ENCODE data around the gene LRRC42.

Gene LRRC42, protein sequence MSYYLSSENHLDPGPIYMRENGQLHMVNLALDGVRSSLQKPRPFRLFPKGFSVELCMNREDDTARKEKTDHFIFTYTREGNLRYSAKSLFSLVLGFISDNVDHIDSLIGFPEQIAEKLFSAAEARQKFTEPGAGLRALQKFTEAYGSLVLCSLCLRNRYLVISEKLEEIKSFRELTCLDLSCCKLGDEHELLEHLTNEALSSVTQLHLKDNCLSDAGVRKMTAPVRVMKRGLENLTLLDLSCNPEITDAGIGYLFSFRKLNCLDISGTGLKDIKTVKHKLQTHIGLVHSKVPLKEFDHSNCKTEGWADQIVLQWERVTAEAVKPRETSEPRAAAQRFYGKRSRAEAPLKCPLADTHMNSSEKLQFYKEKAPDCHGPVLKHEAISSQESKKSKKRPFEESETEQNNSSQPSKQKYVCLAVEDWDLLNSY

GRCh38 chr1:53946252-53947171, at the start of gene LRRC42:
TSS of gene LRRC42 (plus strand) at chr1:53946350. CDS start at chr1:53952000, 5,650 bp downstream.
- DNase-seq (no peak), ATAC-seq (replicated peaks) (peak; percentile 71 to 73)
- Mint-ChIP-seq H3K4me1 (peaks cover 24 to 47% of the 10 kb centered on the region in 2 donors), H3K4me3 (peak within 1 kb of the TSS; percentile 88 to 98), H3K27me3 (no peaks in the 10 kb centered on the region), H3K27ac (peak within 1 kb of the TSS; percentile 98), H3K36me3 (peaks cover 9 to 12% of the 10 kb centered on the region in 2 donors), H3K9me3 (no peaks in the 10 kb centered on the region)

- H3K36me3 Mint-ChIP-seq, result peaks cover 0 to 1% of the 10 kb centered on the region in 2 donors
- peaks cover 6 to 11% of the 10 kb centered on the region in 2 donors for H3K4me1 Mint-ChIP-seq
- H3K27ac Mint-ChIP-seq, result no peak overlapping the region
- peaks cover 11 to 12% of the 10 kb centered on the region in 2 donors for H3K27me3 Mint-ChIP-seq
- H3K4me3 Mint-ChIP-seq, result no peak overlapping the region
- DNase-seq (no peak), ATAC-seq (replicated peaks) (no peak)
- no peaks in the 10 kb centered on the region for H3K9me3 Mint-ChIP-seq
Observed at GRCh38 chr1:53896635-53897229, 49.4 kb upstream of the LRRC42 start.

DNA sequence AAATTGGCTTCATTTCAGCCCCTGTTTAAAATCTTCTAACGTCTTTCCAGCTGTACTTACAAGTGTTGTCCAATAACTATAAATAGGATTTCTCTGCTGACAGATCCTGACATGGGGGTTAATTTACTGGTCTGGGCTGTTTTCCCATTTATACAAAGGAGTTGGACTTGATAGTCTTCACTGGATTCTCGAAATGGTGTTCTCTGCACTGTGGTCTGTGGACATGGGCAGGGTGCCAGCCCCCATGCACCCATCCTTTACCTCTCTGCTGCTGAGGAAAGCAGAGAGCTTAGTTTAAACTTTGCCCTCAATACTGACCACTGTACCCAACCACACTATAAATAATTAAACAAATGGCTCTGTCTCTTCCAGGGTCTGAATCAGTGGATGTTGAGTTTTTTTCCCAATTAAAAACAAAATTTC, 46.9 kb upstream of the LRRC42 start:
- Mint-ChIP-seq H3K27ac (no peak overlapping the region), H3K36me3 (peaks cover 0 to 1% of the 10 kb centered on the region in 2 donors), H3K4me1 (peaks cover 2 to 6% of the 10 kb centered on the region in 2 donors), H3K4me3 (no peak overlapping the region), H3K9me3 (no peaks in the 10 kb centered on the region), H3K27me3 (peaks cover 11 to 12% of the 10 kb centered on the region in 2 donors)
- no peak for ATAC-seq (replicated peaks)
- DNase-seq, result no peak

DNA sequence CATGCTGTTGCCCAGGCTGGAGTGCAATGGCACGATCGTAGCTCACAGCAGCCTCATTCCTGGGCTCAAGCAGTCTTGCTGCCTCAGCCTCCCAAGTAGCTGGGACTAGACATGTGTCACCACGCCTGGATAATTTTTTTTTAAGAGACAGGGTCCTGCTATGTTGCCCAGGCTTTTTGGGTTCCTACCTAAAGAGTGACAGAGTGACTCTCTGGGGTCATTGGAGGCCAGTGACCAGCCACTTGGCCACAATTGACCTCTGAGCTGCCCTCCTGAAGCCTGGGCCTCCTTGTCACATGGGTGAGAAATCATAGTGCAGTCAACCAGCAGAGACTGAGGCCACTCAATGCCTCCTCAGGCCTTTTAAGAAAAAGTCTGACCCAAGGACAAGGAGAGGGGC, 46.4 kb upstream of the LRRC42 start:
- no peak overlapping the region for H3K27ac Mint-ChIP-seq
- ATAC-seq (replicated peaks), result no peak
- H3K4me3 Mint-ChIP-seq, result no peak overlapping the region
- H3K4me1 Mint-ChIP-seq, result peaks cover 2 to 6% of the 10 kb centered on the region in 2 donors
- peaks cover 0 to 1% of the 10 kb centered on the region in 2 donors for H3K36me3 Mint-ChIP-seq
- no peak for DNase-seq
- peaks cover 9 to 10% of the 10 kb centered on the region in 2 donors for H3K27me3 Mint-ChIP-seq
- no peaks in the 10 kb centered on the region for H3K9me3 Mint-ChIP-seq

- no peak overlapping the region for H3K4me3 Mint-ChIP-seq
- peaks cover 0 to 1% of the 10 kb centered on the region in 2 donors for H3K36me3 Mint-ChIP-seq
- ATAC-seq (replicated peaks) (no peak), DNase-seq (no peak)
- H3K9me3 Mint-ChIP-seq, result no peaks in the 10 kb centered on the region
- H3K27ac Mint-ChIP-seq, result no peak overlapping the region
- H3K27me3 Mint-ChIP-seq, result no peaks in the 10 kb centered on the region
- peaks cover 2 to 6% of the 10 kb centered on the region in 2 donors for H3K4me1 Mint-ChIP-seq
Observed at GRCh38 chr1:53902235-53903138, 43.7 kb upstream of the LRRC42 start.

- H3K9me3 Mint-ChIP-seq, result no peaks in the 10 kb centered on the region
- H3K27ac Mint-ChIP-seq, result no peak overlapping the region
- peaks cover 2 to 6% of the 10 kb centered on the region in 2 donors for H3K4me1 Mint-ChIP-seq
- peaks cover 5 to 8% of the 10 kb centered on the region in 2 donors for H3K36me3 Mint-ChIP-seq
- ATAC-seq (replicated peaks) (no peak), DNase-seq (no peak)
- no peaks in the 10 kb centered on the region for H3K27me3 Mint-ChIP-seq
- no peak overlapping the region for H3K4me3 Mint-ChIP-seq
Observed at GRCh38 chr1:53905509-53905908, 40.6 kb upstream of the LRRC42 start.

GRCh38 chr1:53906121-53906520, 40.0 kb upstream of the LRRC42 start:
- no peak for ATAC-seq (replicated peaks)
- no peaks in the 10 kb centered on the region for H3K27me3 Mint-ChIP-seq

DNA sequence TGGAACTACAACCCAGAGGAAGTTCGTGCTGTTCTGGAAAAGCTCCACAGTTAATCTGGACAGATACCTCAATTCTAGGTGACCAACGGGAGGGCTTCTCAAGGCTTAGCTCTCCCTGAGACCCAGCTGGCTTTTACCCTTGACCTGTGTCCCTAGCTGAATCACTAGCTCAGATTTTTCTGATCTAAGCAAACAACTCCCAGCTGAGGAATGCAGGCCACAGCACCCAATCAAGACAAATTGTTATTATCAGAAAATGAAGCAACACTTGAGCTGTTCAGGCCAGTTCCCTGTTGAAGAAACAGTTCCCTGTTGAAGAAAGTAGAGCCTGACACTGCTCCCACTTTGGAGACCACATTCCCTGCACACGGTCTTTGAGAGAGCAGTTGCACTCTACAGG, 36.2 kb upstream of the LRRC42 start:
- Mint-ChIP-seq H3K36me3 (peaks cover 12 to 16% of the 10 kb centered on the region in 2 donors), H3K4me1 (no peaks in the 10 kb centered on the region), H3K27me3 (no peaks in the 10 kb centered on the region), H3K27ac (no peak overlapping the region), H3K4me3 (no peak overlapping the region), H3K9me3 (no peaks in the 10 kb centered on the region)
- DNase-seq (no peak), ATAC-seq (replicated peaks) (no peak)

More at GRCh38 chr1:53906121-53906520, 40.0 kb upstream of the LRRC42 start:
- H3K4me1 Mint-ChIP-seq, result peaks cover 2 to 6% of the 10 kb centered on the region in 2 donors
- peaks cover 5 to 8% of the 10 kb centered on the region in 2 donors for H3K36me3 Mint-ChIP-seq
- no peak overlapping the region for H3K27ac Mint-ChIP-seq
- DNase-seq, result no peak
- no peak overlapping the region for H3K4me3 Mint-ChIP-seq
- H3K9me3 Mint-ChIP-seq, result no peaks in the 10 kb centered on the region

GRCh38 chr1:53911442-53911841, 34.7 kb upstream of the LRRC42 start:
- no peak for ATAC-seq (replicated peaks)
- H3K9me3 Mint-ChIP-seq, result no peaks in the 10 kb centered on the region

DNA sequence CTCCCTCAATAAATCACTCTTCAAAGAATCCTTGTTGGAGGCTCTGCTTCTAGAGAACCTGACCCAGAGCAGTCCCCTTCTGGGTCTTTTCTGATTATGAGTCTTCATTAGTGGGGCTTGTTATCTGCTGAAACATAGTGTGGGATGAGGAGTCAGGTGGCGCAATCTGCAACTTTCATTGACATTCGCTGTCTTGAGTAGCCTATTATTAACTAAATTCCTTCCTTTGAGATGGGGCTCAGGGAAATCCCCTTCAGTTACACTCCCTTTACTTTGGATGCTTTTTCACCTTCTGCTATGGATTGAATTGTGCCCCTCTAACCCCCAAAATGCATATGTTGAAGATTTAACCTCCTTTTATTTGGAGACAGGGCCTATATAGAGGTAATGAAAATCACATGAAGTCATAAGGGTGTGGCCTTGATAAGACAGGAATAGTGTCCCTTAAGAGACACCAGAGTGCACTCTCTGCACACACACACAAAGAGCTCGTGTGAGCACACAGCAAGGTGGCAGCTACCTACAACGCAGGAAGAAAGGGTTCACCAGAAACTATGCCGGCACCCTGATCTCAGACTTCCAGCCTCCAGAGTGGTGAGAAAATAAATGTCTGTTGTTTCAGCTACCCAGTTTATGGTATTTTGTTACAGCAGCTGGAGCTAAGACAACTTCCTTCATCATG, 32.7 kb upstream of the LRRC42 start:
- H3K4me1 Mint-ChIP-seq, result no peaks in the 10 kb centered on the region
- H3K27me3 Mint-ChIP-seq, result no peaks in the 10 kb centered on the region
- ATAC-seq (replicated peaks) (no peak), DNase-seq (no peak)
- no peak overlapping the region for H3K27ac Mint-ChIP-seq
- H3K36me3 Mint-ChIP-seq, result peaks cover 18 to 21% of the 10 kb centered on the region in 2 donors
- no peaks in the 10 kb centered on the region for H3K9me3 Mint-ChIP-seq
- H3K4me3 Mint-ChIP-seq, result no peak overlapping the region

More at GRCh38 chr1:53911442-53911841, 34.7 kb upstream of the LRRC42 start:
- H3K4me3 Mint-ChIP-seq, result no peak overlapping the region
- H3K27me3 Mint-ChIP-seq, result no peaks in the 10 kb centered on the region
- peaks cover 19 to 20% of the 10 kb centered on the region in 2 donors for H3K36me3 Mint-ChIP-seq
- no peak for DNase-seq
- H3K4me1 Mint-ChIP-seq, result no peaks in the 10 kb centered on the region
- no peak overlapping the region for H3K27ac Mint-ChIP-seq

DNA sequence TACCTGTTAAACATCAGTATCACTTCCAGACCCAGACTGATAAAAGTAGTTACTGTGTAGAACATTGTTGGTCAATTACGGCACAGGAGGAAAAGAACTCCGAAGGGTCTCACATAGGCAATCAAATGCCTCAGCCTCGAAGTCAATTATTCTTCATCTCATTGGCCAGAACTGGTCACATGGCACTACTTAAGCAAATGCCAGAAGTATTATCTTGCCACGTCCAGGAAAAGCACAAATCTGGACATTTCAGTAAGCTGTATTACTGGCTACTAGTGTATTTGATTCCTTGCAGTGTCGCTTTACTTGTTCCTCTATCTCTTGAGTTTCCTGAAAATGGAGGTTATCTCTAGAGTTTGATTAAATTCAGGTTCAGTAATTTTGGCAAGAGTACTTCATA, 27.8 kb upstream of the LRRC42 start:
- no peak overlapping the region for H3K4me3 Mint-ChIP-seq
- H3K27ac Mint-ChIP-seq, result no peak overlapping the region
- DNase-seq, result no peak

DNA sequence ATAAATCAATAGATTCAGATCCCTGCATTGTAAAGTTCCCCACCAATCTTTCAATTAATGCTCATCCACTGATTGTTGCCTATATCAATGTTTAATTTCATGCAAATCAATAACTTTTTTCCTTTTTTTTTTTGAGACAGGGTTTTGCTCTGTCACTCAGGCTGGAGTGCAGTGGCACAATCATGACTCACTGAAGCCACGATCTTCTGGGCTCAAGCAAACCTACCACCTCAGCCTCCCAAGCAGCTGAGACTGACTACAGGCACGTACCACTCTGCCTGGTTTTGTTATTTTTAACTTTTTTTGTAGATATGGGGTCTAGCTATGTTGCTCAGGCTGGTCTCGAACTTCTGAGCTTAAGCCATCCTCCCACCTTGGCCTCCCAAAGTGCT, 26.5 kb upstream of the LRRC42 start:
- Mint-ChIP-seq H3K4me3 (no peak overlapping the region), H3K27ac (peak overlapping the region; percentile 71), H3K36me3 (peaks cover 10 to 25% of the 10 kb centered on the region in 2 donors), H3K9me3 (no peaks in the 10 kb centered on the region), H3K27me3 (no peaks in the 10 kb centered on the region), H3K4me1 (peaks cover 3 to 10% of the 10 kb centered on the region in 2 donors)
- DNase-seq, result no peak
- ATAC-seq (replicated peaks), result no peak

More for the DNA sequence above, 27.8 kb upstream of the LRRC42 start:
- no peaks in the 10 kb centered on the region for H3K9me3 Mint-ChIP-seq
- H3K36me3 Mint-ChIP-seq, result peaks cover 8 to 27% of the 10 kb centered on the region in 2 donors
- H3K4me1 Mint-ChIP-seq, result peaks cover 3 to 10% of the 10 kb centered on the region in 2 donors
- no peaks in the 10 kb centered on the region for H3K27me3 Mint-ChIP-seq
- no peak for ATAC-seq (replicated peaks)

GRCh38 chr1:53927376-53927881, 18.7 kb upstream of the LRRC42 start:
- no peaks in the 10 kb centered on the region for H3K4me1 Mint-ChIP-seq
- H3K27ac Mint-ChIP-seq, result no peak overlapping the region
- no peak for ATAC-seq (replicated peaks)
- no peaks in the 10 kb centered on the region for H3K27me3 Mint-ChIP-seq
- H3K4me3 Mint-ChIP-seq, result no peak overlapping the region
- no peaks in the 10 kb centered on the region for H3K9me3 Mint-ChIP-seq
- peaks cover 20 to 31% of the 10 kb centered on the region in 2 donors for H3K36me3 Mint-ChIP-seq
- no peak for DNase-seq

Measured in stimulated activated naive B cell treated with anti-CD40 and anti-IgM and Interleukin-4, amounts not matched to agents 10 μg/mL and 1 μg/mL and 100 μg/mL, for 72 hours (primary cell).